Aorta (tissue), 5 donors: ENCODE data around the gene MICAL3. TPM values are rescaled to one million over a fixed set of nuclear protein-coding genes. Genes with fewer than 3 reads are reported as not detected.

Source experiments
- ATAC-seq: fragments of 200-7000 bp; cut with Tn5 transposase; one replicate; pipeline ENCODE4 v1.9.1; 2022; ENCODE audit warnings: moderate library complexity; ENCODE audit not compliant: low FRiP score
- DNase-seq, 2 donors: peaks; one replicate each; pipeline ENCODE4 v3.0.0-alpha.2; 2020
- H3K27ac ChIP-seq, 2 donors: one replicate each; pipeline ENCODE4 v1.5.1; 2013; ENCODE audit warnings: low read length in 2 of 2, mild to moderate bottlenecking in 2 of 2, moderate library complexity in 2 of 2, control low read depth in 1 of 2, inconsistent platforms in 1 of 2, low read depth in 1 of 2
- H3K27me3 ChIP-seq, 2 donors: one replicate each; pipeline ENCODE4 v1.6.1; 2013; ENCODE audit warnings: control low read depth in 1 of 2, low read length in 1 of 2, mild to moderate bottlenecking in 1 of 2, moderate library complexity in 1 of 2; ENCODE audit not compliant: insufficient read depth in 2 of 2, control insufficient read depth in 1 of 2
- H3K36me3 ChIP-seq, 2 donors: one replicate each; pipeline ENCODE4 v1.6.1; 2013; ENCODE audit warnings: control low read depth in 1 of 2, low read length in 1 of 2, mild to moderate bottlenecking in 1 of 2; ENCODE audit not compliant: insufficient read depth in 2 of 2, control insufficient read depth in 1 of 2
- H3K4me1 ChIP-seq, 2 donors: one replicate each; pipeline ENCODE4 v1.6.1; 2013; ENCODE audit warnings: low read length in 2 of 2, control low read depth in 1 of 2, mild to moderate bottlenecking in 1 of 2, moderate library complexity in 1 of 2; ENCODE audit not compliant: insufficient read depth in 2 of 2, control insufficient read depth in 1 of 2
- H3K4me3 ChIP-seq, 2 donors: one replicate each; pipeline ENCODE4 v1.5.1; 2013; ENCODE audit warnings: low read length in 2 of 2, control low read depth in 1 of 2, mild to moderate bottlenecking in 1 of 2
- H3K9me3 ChIP-seq: one replicate; pipeline ENCODE4 v1.6.1; 2013; ENCODE audit warnings: mild to moderate bottlenecking, low read length; ENCODE audit not compliant: control insufficient read depth
- WGBS, 2 donors: extraction: QIAGEN DNeasy Blood & Tissue Kit; methylation state at CpG; one replicate each; pipeline ENCODE4 v1.1.7; 2013; 5-methylcytosine and 5-hydroxymethylcytosine counted together
- intact Hi-C, 2 donors: fragments of 100-400 bp; cut with DNase I; formaldehyde crosslinking; loops; one replicate each; pipeline versions ENCODE4 v1.14.2 to v1.15.0; 2022
- polyA plus RNA-seq, 2 donors: library from polyadenylated mRNA; stranded (reverse); fragments of 200-250 nt; gene quantifications; one replicate each; pipeline ENCODE4 v1.2.3, GENCODE V29; 2013
- total RNA-seq, 2 donors: library from RNA; stranded (reverse); fragmentation: NEBNext Ultra II Directional; extraction: Animal tissue kit (Norgen Biotek cat#: 25700); gene quantifications; one replicate each; pipeline ENCODE4 v1.2.1, GENCODE V29; 2021
- donor health status: healthy with polysubstance abuse.
- donor health status: Bipolar disorder and iron deficiency.
- donor health status: DM: no; HTN: no; CAD: no.
- donor health status: DM: no; HTN: no; CAD: no.
- donor health status: DM: yes; HTN: yes; CAD: no.

MICAL3 gene
- total and polyA plus RNA-seq, 4 donors = 3.9 to 123 (median 64.3) TPM

GRCh38 chr22:17794726-17795542, 229.4 kb downstream of the MICAL3 start:
- Histone ChIP-seq H3K27me3 (no peaks in the 10 kb centered on the region), H3K27ac (no peak overlapping the region), H3K9me3 (no peaks in the 10 kb centered on the region), H3K4me3 (no peak overlapping the region), H3K4me1 (no peaks in the 10 kb centered on the region), H3K36me3 (peaks cover 0 to 6% of the 10 kb centered on the region in 2 donors)
- 90 to 92% methylated on average over 25 of the region's 25 CpGs for WGBS, 2 donors
- intact Hi-C loops = no loop called here
- DNase-seq (no peak), ATAC-seq (no peak)

- ATAC-seq = no peak
- Histone ChIP-seq H3K27me3 (no peaks in the 10 kb centered on the region), H3K9me3 (no peaks in the 10 kb centered on the region), H3K4me1 (no peaks in the 10 kb centered on the region), H3K36me3 (peaks cover 0 to 10% of the 10 kb centered on the region in 2 donors), H3K4me3 (no peak overlapping the region), H3K27ac (no peak overlapping the region)
- intact Hi-C loops = no loop called here
- WGBS, 2 donors = 85% methylated on average over 29 of the region's 29 CpGs
- no peak for DNase-seq
Observed at GRCh38 chr22:17792854-17793434, 231.4 kb downstream of the MICAL3 start.

GRCh38 chr22:17792299-17792698, 232.1 kb downstream of the MICAL3 start:
- H3K4me3 ChIP-seq = no peak overlapping the region
- intact Hi-C loops = no loop called here
- no peak for ATAC-seq

GRCh38 chr22:17791196-17791595, 233.2 kb downstream of the MICAL3 start:
- H3K27ac ChIP-seq = no peak overlapping the region
- peaks cover 0 to 10% of the 10 kb centered on the region in 2 donors for H3K36me3 ChIP-seq
- no peaks in the 10 kb centered on the region for H3K9me3 ChIP-seq
- H3K4me3 ChIP-seq = no peak overlapping the region
- intact Hi-C loops = no loop called here
- no peak for ATAC-seq
- no peak for DNase-seq
- H3K4me1 ChIP-seq = no peaks in the 10 kb centered on the region
- H3K27me3 ChIP-seq = no peaks in the 10 kb centered on the region
- WGBS, 2 donors = 87 to 89% methylated on average over 21 of the region's 21 CpGs

More at GRCh38 chr22:17792299-17792698, 232.1 kb downstream of the MICAL3 start:
- peaks cover 0 to 10% of the 10 kb centered on the region in 2 donors for H3K36me3 ChIP-seq
- WGBS, 2 donors = 73 to 76% methylated on average over 5 of the region's 5 CpGs
- no peaks in the 10 kb centered on the region for H3K9me3 ChIP-seq
- H3K27me3 ChIP-seq = no peaks in the 10 kb centered on the region
- H3K4me1 ChIP-seq = no peaks in the 10 kb centered on the region
- DNase-seq = no peak
- H3K27ac ChIP-seq = no peak overlapping the region

GRCh38 chr22:17789379-17790200, 234.8 kb downstream of the MICAL3 start:
- no peaks in the 10 kb centered on the region for H3K4me1 ChIP-seq
- H3K36me3 ChIP-seq = peaks cover 0 to 10% of the 10 kb centered on the region in 2 donors
- no peak overlapping the region for H3K4me3 ChIP-seq
- no peak overlapping the region for H3K27ac ChIP-seq
- ATAC-seq (no peak), DNase-seq (no peak)
- intact Hi-C loops = no loop called here
- WGBS, 2 donors = 89 to 90% methylated on average over 27 of the region's 27 CpGs
- no peaks in the 10 kb centered on the region for H3K27me3 ChIP-seq
- no peaks in the 10 kb centered on the region for H3K9me3 ChIP-seq

GRCh38 chr22:17788528-17789378, 235.6 kb downstream of the MICAL3 start:
- intact Hi-C loops = no loop called here
- no peak for DNase-seq
- no peaks in the 10 kb centered on the region for H3K27me3 ChIP-seq
- 86 to 88% methylated on average over 32 of the region's 32 CpGs for WGBS, 2 donors
- H3K27ac ChIP-seq = no peak overlapping the region
- H3K36me3 ChIP-seq = peaks cover 0 to 10% of the 10 kb centered on the region in 2 donors
- no peak overlapping the region for H3K4me3 ChIP-seq
- H3K4me1 ChIP-seq = no peaks in the 10 kb centered on the region
- no peak for ATAC-seq
- H3K9me3 ChIP-seq = no peaks in the 10 kb centered on the region

GRCh38 chr22:17787716-17788330, 236.5 kb downstream of the MICAL3 start:
- no peak for ATAC-seq
- no peak for DNase-seq
- intact Hi-C loops = no loop called here
- 88 to 90% methylated on average over 21 of the region's 21 CpGs for WGBS, 2 donors
- Histone ChIP-seq H3K4me1 (no peaks in the 10 kb centered on the region), H3K4me3 (no peak overlapping the region), H3K9me3 (no peaks in the 10 kb centered on the region), H3K27me3 (no peaks in the 10 kb centered on the region), H3K36me3 (peaks cover 0 to 10% of the 10 kb centered on the region in 2 donors), H3K27ac (no peak overlapping the region)

- no peak overlapping the region for H3K27ac ChIP-seq
- ATAC-seq (peak; percentile 20), DNase-seq (no peak)
- H3K4me3 ChIP-seq = no peak overlapping the region
- intact Hi-C loops = no loop called here
- 68 to 71% methylated on average over 8 of the region's 8 CpGs for WGBS, 2 donors
- peaks cover 0 to 10% of the 10 kb centered on the region in 2 donors for H3K36me3 ChIP-seq
- no peaks in the 10 kb centered on the region for H3K4me1 ChIP-seq
- H3K27me3 ChIP-seq = no peaks in the 10 kb centered on the region
- H3K9me3 ChIP-seq = no peaks in the 10 kb centered on the region
Observed at GRCh38 chr22:17787241-17787640, 237.1 kb downstream of the MICAL3 start.
